A673 (cell line): ENCODE measurements around the gene PUS10. TPM values are rescaled to one million over a fixed set of nuclear protein-coding genes. Genes with fewer than 3 reads are reported as not detected.

Experiments used
- BruUV-seq: library from RNA; stranded (reverse); fragments of 400-500 nt; replicated peaks from 2 replicates; lab custom pipeline; 2021; lab: Mats Ljungman, UMichigan
- CTCF ChIA-PET: fragments of 300-600 bp; sonication (Branson Sonifier 250); formaldehyde crosslinking; loops from one replicate; lab custom pipeline; 2022; ENCODE audit warnings: antibody characterized with exemption; lab: Charles Lee
- POLR2A ChIA-PET: fragments of 300-600 bp; sonication (Branson Sonifier 250); formaldehyde crosslinking; loops from one replicate; lab custom pipeline; 2022; ENCODE audit warnings: antibody characterized with exemption; ENCODE audit not compliant: low non-redundant PET; lab: Charles Lee
- DNase-seq: peaks from one replicate; pipeline ENCODE4 v3.0.0-alpha.2; 2015; ENCODE audit warnings: low spot score
- H3K27ac ChIP-seq: fragments of 200-600 bp; sonication (generic); 2 replicates; pipeline ENCODE4 v1.5.1; 2016; ENCODE audit warnings: mixed run types, low read depth, mild to moderate bottlenecking, mixed read lengths, antibody characterized with exemption, low read length; ENCODE audit not compliant: poor library complexity, severe bottlenecking
- H3K27me3 ChIP-seq: fragments of 200-600 bp; sonication (generic); replicated peaks from 2 replicates; pipeline ENCODE4 v1.6.1; 2017; ENCODE audit warnings: mixed run types, low read depth, mild to moderate bottlenecking, mixed read lengths, antibody characterized with exemption, low read length; ENCODE audit not compliant: insufficient read depth, poor library complexity
- H3K36me3 ChIP-seq: fragments of 200-600 bp; sonication (generic); 2 replicates; pipeline ENCODE4 v1.6.1; 2016; ENCODE audit warnings: mixed run types, mild to moderate bottlenecking, mixed read lengths, antibody characterized with exemption, low read length; ENCODE audit not compliant: insufficient read depth, poor library complexity, severe bottlenecking
- H3K4me1 ChIP-seq: fragments of 200-600 bp; sonication (generic); 2 replicates; pipeline ENCODE4 v1.6.1; 2017; ENCODE audit warnings: mixed run types, mild to moderate bottlenecking, mixed read lengths, antibody characterized with exemption, low read length; ENCODE audit not compliant: insufficient read depth, poor library complexity, severe bottlenecking
- H3K4me3 ChIP-seq: fragments of 200-600 bp; sonication (generic); 2 replicates; pipeline ENCODE4 v1.5.1; 2016; ENCODE audit warnings: low read depth, mixed run types, mild to moderate bottlenecking, mixed read lengths, low read length; ENCODE audit not compliant: poor library complexity, severe bottlenecking
- H3K9me3 ChIP-seq: fragments of 200-600 bp; sonication (generic); 2 replicates; pipeline ENCODE4 v1.6.1; 2016; ENCODE audit warnings: mixed run types, low read depth, mild to moderate bottlenecking, mixed read lengths, antibody characterized with exemption, low read length; ENCODE audit not compliant: poor library complexity, severe bottlenecking
- EZH2 ChIP-seq: fragments of 200-600 bp; sonication (generic); IDR thresholded peaks from 2 replicates; pipeline ENCODE4 v1.6.1; 2017; ENCODE audit warnings: borderline replicate concordance, low read depth, mild to moderate bottlenecking, mixed read lengths, antibody characterized with exemption, low read length; ENCODE audit not compliant: poor library complexity, severe bottlenecking
- intact Hi-C: fragments of 100-400 bp; cut with micrococcal nuclease; formaldehyde crosslinking; loops from one replicate; pipeline ENCODE4 v1.10.0; 2022; ENCODE audit not compliant: unreplicated experiment
- total RNA-seq: library from RNA; stranded (reverse); gene quantifications from 2 replicates; pipeline ENCODE4 v1.2.3, GENCODE V29; 2021
- TF ChIP-seq, protein P1 (sequence below): fragments of 300-800, 200-600 bp; sonication (generic); conservative IDR thresholded peaks from 2 replicates; pipeline ENCODE4 v1.5.1; 2017; ENCODE audit warnings: low read depth, mild to moderate bottlenecking, antibody characterized with exemption, low read length, moderate library complexity, mixed read lengths

PUS10 gene
- total RNA-seq, 1 experiment from 2014 or later: 4.2 TPM

- no peak overlapping the region for H3K27ac ChIP-seq
- TF ChIP-seq, protein P1, sequence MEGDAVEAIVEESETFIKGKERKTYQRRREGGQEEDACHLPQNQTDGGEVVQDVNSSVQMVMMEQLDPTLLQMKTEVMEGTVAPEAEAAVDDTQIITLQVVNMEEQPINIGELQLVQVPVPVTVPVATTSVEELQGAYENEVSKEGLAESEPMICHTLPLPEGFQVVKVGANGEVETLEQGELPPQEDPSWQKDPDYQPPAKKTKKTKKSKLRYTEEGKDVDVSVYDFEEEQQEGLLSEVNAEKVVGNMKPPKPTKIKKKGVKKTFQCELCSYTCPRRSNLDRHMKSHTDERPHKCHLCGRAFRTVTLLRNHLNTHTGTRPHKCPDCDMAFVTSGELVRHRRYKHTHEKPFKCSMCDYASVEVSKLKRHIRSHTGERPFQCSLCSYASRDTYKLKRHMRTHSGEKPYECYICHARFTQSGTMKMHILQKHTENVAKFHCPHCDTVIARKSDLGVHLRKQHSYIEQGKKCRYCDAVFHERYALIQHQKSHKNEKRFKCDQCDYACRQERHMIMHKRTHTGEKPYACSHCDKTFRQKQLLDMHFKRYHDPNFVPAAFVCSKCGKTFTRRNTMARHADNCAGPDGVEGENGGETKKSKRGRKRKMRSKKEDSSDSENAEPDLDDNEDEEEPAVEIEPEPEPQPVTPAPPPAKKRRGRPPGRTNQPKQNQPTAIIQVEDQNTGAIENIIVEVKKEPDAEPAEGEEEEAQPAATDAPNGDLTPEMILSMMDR: no peak
- CTCF ChIA-PET: no interaction called here
- no peak for DNase-seq
- BruUV-seq: no TSS peak
- H3K27me3 ChIP-seq: no peaks in the 10 kb centered on the region
- no peaks in the 10 kb centered on the region for H3K9me3 ChIP-seq
- intact Hi-C loops: no loop called here
- POLR2A ChIA-PET: no interaction called here
- no peak overlapping the region for H3K4me3 ChIP-seq
- H3K4me1 ChIP-seq: no peaks in the 10 kb centered on the region
- H3K36me3 ChIP-seq: no peaks in the 10 kb centered on the region
Measured at GRCh38 chr2:60957643-60958042, 60.4 kb downstream of the PUS10 start.

DNA sequence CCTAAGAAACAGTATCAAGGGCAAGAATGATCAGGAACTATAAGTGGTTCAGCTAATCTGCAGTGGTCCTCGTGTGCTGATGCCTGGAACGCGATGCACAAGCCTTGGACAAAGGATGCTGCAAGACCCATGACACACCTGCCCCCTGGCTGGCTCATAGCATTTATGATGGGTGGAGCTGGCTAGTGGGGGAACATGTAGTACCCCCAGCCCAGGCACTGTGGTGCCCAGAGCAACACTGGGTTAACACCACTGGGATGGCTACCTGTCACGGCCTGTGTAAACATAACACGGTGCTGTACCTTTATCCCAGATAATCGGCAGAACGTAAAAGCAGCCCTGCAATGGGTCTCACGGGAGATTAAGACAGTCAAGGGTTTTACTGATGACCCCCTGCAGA, 60.8 kb downstream of the PUS10 start:
- H3K27me3 ChIP-seq: no peaks in the 10 kb centered on the region
- ChIA-PET POLR2A (interaction anchor here (0.6 kb wide), 1 partner anchor 75 kb away, joined by 4 read pairs; no protein-coding TSS in a partner anchor), CTCF (no interaction called here)
- peak; percentile 14 for DNase-seq
- H3K36me3 ChIP-seq: no peaks in the 10 kb centered on the region
- intact Hi-C loops: no loop called here
- H3K9me3 ChIP-seq: no peaks in the 10 kb centered on the region
- no peaks in the 10 kb centered on the region for H3K4me1 ChIP-seq
- TF ChIP-seq, protein P1: no peak
- no peak for TF ChIP-seq EZH2
- H3K27ac ChIP-seq: no peak overlapping the region
- H3K4me3 ChIP-seq: no peak overlapping the region
- no TSS peak for BruUV-seq

GRCh38 chr2:60954139-60954538, 63.9 kb downstream of the PUS10 start:
- TF ChIP-seq, protein P1: no peak
- TF ChIP-seq EZH2: no peak
- DNase-seq: no peak
- H3K27me3 ChIP-seq: no peaks in the 10 kb centered on the region
- no TSS peak for BruUV-seq
- ChIA-PET POLR2A (no interaction called here), CTCF (no interaction called here)
- intact Hi-C loops: no loop called here
- no peaks in the 10 kb centered on the region for H3K4me1 ChIP-seq
- no peaks in the 10 kb centered on the region for H3K9me3 ChIP-seq
- no peak overlapping the region for H3K4me3 ChIP-seq
- no peak overlapping the region for H3K27ac ChIP-seq
- H3K36me3 ChIP-seq: no peaks in the 10 kb centered on the region
